Stomach (tissue), 9 donors: Measurements from ENCODE around the gene JDP2. TPM values are rescaled to one million over a fixed set of nuclear protein-coding genes. Genes with fewer than 3 reads are reported as not detected.

Source experiments
- DNase-seq, 2 donors: peaks; one replicate each; pipeline versions ENCODE4 v3.0.0 to v3.0.0-alpha.2; 2013 to 2019
- H3K27ac ChIP-seq, 5 donors: fragments of 200-600 bp in 4 of 5; sonication (generic) in 4 of 5; one replicate each; pipeline ENCODE4 v1.5.1; 2013 to 2019; ENCODE audit warnings: mild to moderate bottlenecking in 1 of 5, moderate library complexity in 1 of 5
- H3K27me3 ChIP-seq, 3 donors: fragments of 200-600 bp; sonication (generic); one replicate each; pipeline ENCODE4 v1.5.1; 2017 to 2019; ENCODE audit warnings: mixed run types in 1 of 3
- H3K36me3 ChIP-seq, 4 donors: fragments of 200-600 bp; sonication (generic); 1 replicate in 3 of 4; 2 replicates in 1 of 4; pipeline ENCODE4 v1.5.1; 2016 to 2019
- H3K4me1 ChIP-seq, 4 donors: fragments of 200-600 bp; sonication (generic); one replicate each; pipeline ENCODE4 v1.5.1; 2016 to 2019
- H3K4me3 ChIP-seq, 4 donors: fragments of 200-600 bp; sonication (generic) in 3 of 4; one replicate each; pipeline ENCODE4 v1.5.1; 2016 to 2019; ENCODE audit warnings: mild to moderate bottlenecking in 1 of 4
- H3K9me3 ChIP-seq, 4 donors: fragments of 200-600 bp; sonication (generic); one replicate each; pipeline ENCODE4 v1.5.1; 2016 to 2019
- EP300 ChIP-seq: sonication (generic); formaldehyde crosslinking; IDR thresholded peaks from one replicate; pipeline ENCODE4 v1.6.1; 2017; ENCODE audit warnings: antibody characterized with exemption
- POLR2A ChIP-seq, 4 donors: fragments of 450-650 bp; IDR thresholded peaks; one replicate each; pipeline ENCODE4 v1.6.1; 2016; ENCODE audit warnings: antibody characterized with exemption in 4 of 4, control low read depth in 2 of 4, mild to moderate bottlenecking in 1 of 4, moderate library complexity in 1 of 4
- POLR2AphosphoS5 ChIP-seq, 3 donors: sonication (generic); formaldehyde crosslinking; IDR thresholded peaks; one replicate each; pipeline ENCODE4 v1.6.1; 2016; ENCODE audit warnings: antibody characterized with exemption in 3 of 3
- WGBS, 5 donors: extraction: QIAGEN DNeasy Blood & Tissue Kit in 3 of 5; methylation state at CpG; one replicate each; pipeline versions ENCODE4 v1.1.5 to v1.1.7; 2013 to 2018; 5-methylcytosine and 5-hydroxymethylcytosine counted together
- intact Hi-C: fragments of 100-400 bp; cut with DNase I; formaldehyde crosslinking; loops from one replicate; pipeline ENCODE4 v1.15.1; 2023; ENCODE audit warnings: low total_unique reads
- polyA plus RNA-seq, 3 donors: library from polyadenylated mRNA; stranded (reverse); fragments of 200-250 nt; gene quantifications; one replicate each; pipeline ENCODE4 v1.2.3, GENCODE V29; 2013
- total RNA-seq, 5 donors: library from RNA; depleted of rRNA; stranded (reverse); fragments of >200 nt; gene quantifications; one replicate each; pipeline versions ENCODE4 v1.1.0 to v1.2.3, GENCODE V29; 2014 to 2016
- TF ChIP-seq, protein P1 (sequence below), 7 experiments: fragments of 450-650 bp in 4 of 7; fragments of 200-600 bp in 3 of 7; sonication (generic) in 3 of 7; IDR thresholded peaks; one replicate each; pipeline ENCODE4 v1.5.1; 2016 to 2019; ENCODE audit warnings: antibody characterized with exemption in 7 of 7, control low read depth in 2 of 7, mild to moderate bottlenecking in 1 of 7
- donor health status: healthy with polysubstance abuse.
- donor health status: Bipolar disorder and iron deficiency.
- donor health status: healthy.

JDP2 gene
- total and polyA plus RNA-seq, 8 donors: 10.3 to 145 (median 31.6) TPM

- H3K27ac ChIP-seq: no peak overlapping the region
- WGBS, 5 donors: 63 to 68% (median 68%) methylated on average over 8 of the region's 8 CpGs
- intact Hi-C loops: loop anchor here (5.0 kb wide), 1 partner anchor 186 kb away; no protein-coding TSS in a partner anchor
- TF ChIP-seq POLR2AphosphoS5 (IDR thresholded peaks at IDR 0.05): no peak
- no peak for TF ChIP-seq EP300
- H3K9me3 ChIP-seq: no peaks in the 10 kb centered on the region
- no peaks in the 10 kb centered on the region for H3K27me3 ChIP-seq
- no peak overlapping the region for H3K4me3 ChIP-seq
- DNase-seq: no peak
- peaks cover 0 to 6% (median 0%) of the 10 kb centered on the region in 4 donors for H3K4me1 ChIP-seq
- no peaks in the 10 kb centered on the region for H3K36me3 ChIP-seq
These were observed 65.8 kb downstream of the JDP2 start for GRCh38 chr14:75493592-75494087.

DNA sequence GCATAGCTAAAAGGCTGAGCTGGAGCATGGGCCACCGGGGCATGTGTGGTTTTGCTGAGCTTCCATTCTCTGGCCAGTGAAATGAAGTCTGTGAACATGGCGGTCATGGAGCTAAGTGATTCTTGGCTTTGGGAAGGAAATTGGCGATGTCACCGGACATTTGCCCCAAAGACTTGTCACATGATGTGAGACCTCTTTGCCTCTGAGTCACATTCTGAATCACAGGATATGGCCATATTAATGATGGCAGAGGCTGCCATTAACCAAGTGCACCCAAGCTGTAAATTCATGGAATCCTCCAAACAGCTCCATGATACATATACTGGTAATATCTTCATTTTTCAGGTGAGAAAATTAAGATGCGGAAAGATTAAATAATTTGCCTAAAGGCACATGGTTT is 67.1 kb downstream of the JDP2 start:
- no peaks in the 10 kb centered on the region for H3K4me1 ChIP-seq
- DNase-seq: no peak
- no peak overlapping the region for H3K27ac ChIP-seq
- no peaks in the 10 kb centered on the region for H3K9me3 ChIP-seq
- H3K27me3 ChIP-seq: no peaks in the 10 kb centered on the region
- intact Hi-C loops: loop anchor here (5.0 kb wide), 1 partner anchor 188 kb away; no protein-coding TSS in a partner anchor
- WGBS, 5 donors: 90 to 97% (median 92%) methylated on average over 5 of the region's 5 CpGs
- no peaks in the 10 kb centered on the region for H3K36me3 ChIP-seq
- H3K4me3 ChIP-seq: no peak overlapping the region
- TF ChIP-seq POLR2AphosphoS5 (IDR thresholded peaks at IDR 0.05) (no peak), EP300 (no peak), POLR2A (IDR thresholded peaks at IDR 0.05) (no peak)
- TF ChIP-seq, protein P1, sequence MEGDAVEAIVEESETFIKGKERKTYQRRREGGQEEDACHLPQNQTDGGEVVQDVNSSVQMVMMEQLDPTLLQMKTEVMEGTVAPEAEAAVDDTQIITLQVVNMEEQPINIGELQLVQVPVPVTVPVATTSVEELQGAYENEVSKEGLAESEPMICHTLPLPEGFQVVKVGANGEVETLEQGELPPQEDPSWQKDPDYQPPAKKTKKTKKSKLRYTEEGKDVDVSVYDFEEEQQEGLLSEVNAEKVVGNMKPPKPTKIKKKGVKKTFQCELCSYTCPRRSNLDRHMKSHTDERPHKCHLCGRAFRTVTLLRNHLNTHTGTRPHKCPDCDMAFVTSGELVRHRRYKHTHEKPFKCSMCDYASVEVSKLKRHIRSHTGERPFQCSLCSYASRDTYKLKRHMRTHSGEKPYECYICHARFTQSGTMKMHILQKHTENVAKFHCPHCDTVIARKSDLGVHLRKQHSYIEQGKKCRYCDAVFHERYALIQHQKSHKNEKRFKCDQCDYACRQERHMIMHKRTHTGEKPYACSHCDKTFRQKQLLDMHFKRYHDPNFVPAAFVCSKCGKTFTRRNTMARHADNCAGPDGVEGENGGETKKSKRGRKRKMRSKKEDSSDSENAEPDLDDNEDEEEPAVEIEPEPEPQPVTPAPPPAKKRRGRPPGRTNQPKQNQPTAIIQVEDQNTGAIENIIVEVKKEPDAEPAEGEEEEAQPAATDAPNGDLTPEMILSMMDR (IDR thresholded peaks at IDR 0.05): no peak

GRCh38 chr14:75495399-75495798 is 67.6 kb downstream of the JDP2 start:
- no peak overlapping the region for H3K4me3 ChIP-seq
- H3K27me3 ChIP-seq: no peaks in the 10 kb centered on the region
- intact Hi-C loops: no loop called here
- no peaks in the 10 kb centered on the region for H3K9me3 ChIP-seq
- no peaks in the 10 kb centered on the region for H3K4me1 ChIP-seq
- no peak for DNase-seq
- no peak overlapping the region for H3K27ac ChIP-seq
- H3K36me3 ChIP-seq: no peaks in the 10 kb centered on the region
- 75 to 89% (median 84%) methylated on average over 3 of the region's 3 CpGs for WGBS, 5 donors
- TF ChIP-seq POLR2A (IDR thresholded peaks at IDR 0.05) (no peak), EP300 (no peak), POLR2AphosphoS5 (IDR thresholded peaks at IDR 0.05) (no peak)
- TF ChIP-seq, protein P1 (IDR thresholded peaks at IDR 0.05): no peak

DNA sequence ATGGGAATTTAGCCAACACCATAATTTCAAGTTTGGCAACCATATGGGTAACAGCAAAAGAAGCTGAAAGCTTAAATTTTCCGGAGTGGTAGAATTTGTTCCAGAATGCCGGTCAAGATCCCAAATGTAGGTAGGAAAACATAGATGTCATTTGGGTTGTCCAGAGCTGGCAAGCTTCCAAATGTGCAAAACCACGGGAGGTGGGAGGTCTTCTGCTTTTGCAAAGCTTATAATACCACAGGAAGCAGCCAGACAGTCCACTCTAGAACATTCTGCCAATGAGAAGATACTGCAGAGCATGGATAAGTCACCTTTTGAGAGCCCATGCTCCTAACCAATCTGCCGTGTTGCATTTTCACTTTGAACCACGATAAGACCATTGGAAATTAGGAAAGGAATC is 68.1 kb downstream of the JDP2 start:
- WGBS, 5 donors: 64 to 73% (median 72%) methylated on average over 5 of the region's 5 CpGs
- no peaks in the 10 kb centered on the region for H3K36me3 ChIP-seq
- H3K4me1 ChIP-seq: no peaks in the 10 kb centered on the region
- TF ChIP-seq, protein P1 (IDR thresholded peaks at IDR 0.05): no peak
- no peak for TF ChIP-seq POLR2A (IDR thresholded peaks at IDR 0.05)
- TF ChIP-seq POLR2AphosphoS5 (IDR thresholded peaks at IDR 0.05): no peak
- TF ChIP-seq EP300: no peak
- H3K27ac ChIP-seq: no peak overlapping the region
- H3K4me3 ChIP-seq: no peak overlapping the region
- intact Hi-C loops: no loop called here
- H3K9me3 ChIP-seq: no peaks in the 10 kb centered on the region
- no peaks in the 10 kb centered on the region for H3K27me3 ChIP-seq
- no peak for DNase-seq

- H3K9me3 ChIP-seq: no peaks in the 10 kb centered on the region
- intact Hi-C loops: no loop called here
These were observed 68.9 kb downstream of the JDP2 start for GRCh38 chr14:75496755-75497154.

More at GRCh38 chr14:75496755-75497154, 68.9 kb downstream of the JDP2 start:
- no peak for DNase-seq
- Histone ChIP-seq H3K36me3 (no peaks in the 10 kb centered on the region), H3K27ac (no peak overlapping the region), H3K4me1 (no peaks in the 10 kb centered on the region), H3K4me3 (no peak overlapping the region), H3K27me3 (no peaks in the 10 kb centered on the region)
- no peak for TF ChIP-seq EP300
- 88 to 95% (median 93%) methylated on average over 4 of the region's 4 CpGs for WGBS, 5 donors
